Measurements from ENCODE around the gene ABCB9. TPM values are rescaled to one million over a fixed set of nuclear protein-coding genes. Genes with fewer than 3 reads are reported as not detected.
"Not testable (repeated sequence)": the region's sequence is repeated elsewhere in the genome, so short reads cannot be mapped to it uniquely, and the experiment has no call there.

Gene ABCB9
- total RNA-seq, 1 donor from 2014 or later, result 19.6 TPM

GRCh38 chr12:122920687-122921086 lies 45.6 kb downstream of the ABCB9 start:
- DNase-seq (ENCODE audit: low spot score in 2 of 2), result no peak
- H3K27me3 ChIP-seq, result no peaks in the 10 kb centered on the region
- H3K36me3 ChIP-seq, result no peaks in the 10 kb centered on the region
- H3K27ac ChIP-seq, result no peak overlapping the region
- H3K4me1 ChIP-seq, result peaks cover 6% of the 10 kb centered on the region in 2 donors
- no peak for TF ChIP-seq CTCF (IDR thresholded peaks at IDR 0.05)
- no peak overlapping the region for H3K4me3 ChIP-seq
- intact Hi-C loops (cut with DNase I), result no loop called here
- H3K9me3 ChIP-seq, result no peaks in the 10 kb centered on the region

GRCh38 chr12:122918827-122919226 lies 47.4 kb downstream of the ABCB9 start:
- Histone ChIP-seq H3K36me3 (no peaks in the 10 kb centered on the region), H3K27ac (no peak overlapping the region), H3K27me3 (no peaks in the 10 kb centered on the region), H3K9me3 (no peaks in the 10 kb centered on the region), H3K4me3 (no peak overlapping the region), H3K4me1 (peaks cover 6% of the 10 kb centered on the region in 2 donors)
- no peak for TF ChIP-seq CTCF (IDR thresholded peaks at IDR 0.05)
- intact Hi-C loops (cut with DNase I), result no loop called here
- DNase-seq (ENCODE audit: low spot score in 2 of 2), result no peak

GRCh38 chr12:122917507-122918121 lies 48.6 kb downstream of the ABCB9 start:
- H3K4me1 ChIP-seq, result peaks cover 6% of the 10 kb centered on the region in 2 donors
- no peaks in the 10 kb centered on the region for H3K27me3 ChIP-seq
- H3K36me3 ChIP-seq, result no peaks in the 10 kb centered on the region
- H3K27ac ChIP-seq, result peak overlapping the region; percentile 9 to 57
- no peaks in the 10 kb centered on the region for H3K9me3 ChIP-seq
- intact Hi-C loops (cut with DNase I), result no loop called here
- DNase-seq (ENCODE audit: low spot score in 2 of 2), result peak in 1 of 2 donors; percentile 68
- peak overlapping the region in 1 of 2 donors; percentile 4 for H3K4me3 ChIP-seq
- no peak for TF ChIP-seq CTCF (IDR thresholded peaks at IDR 0.05)

GRCh38 chr12:122909442-122910288 lies 56.6 kb downstream of the ABCB9 start:
- Histone ChIP-seq H3K4me3 (no peak overlapping the region), H3K4me1 (no peaks in the 10 kb centered on the region), H3K27me3 (no peaks in the 10 kb centered on the region), H3K9me3 (no peaks in the 10 kb centered on the region), H3K36me3 (no peaks in the 10 kb centered on the region), H3K27ac (no peak overlapping the region)
- no peak for DNase-seq (ENCODE audit: low spot score in 2 of 2)
- TF ChIP-seq CTCF (IDR thresholded peaks at IDR 0.05), result no peak
- intact Hi-C loops (cut with DNase I), result no loop called here

GRCh38 chr12:122908915-122909314 lies 57.3 kb downstream of the ABCB9 start:
- no peak for TF ChIP-seq CTCF (IDR thresholded peaks at IDR 0.05)
- no peaks in the 10 kb centered on the region for H3K9me3 ChIP-seq
- no peaks in the 10 kb centered on the region for H3K36me3 ChIP-seq
- H3K4me1 ChIP-seq, result no peaks in the 10 kb centered on the region
- H3K27ac ChIP-seq, result no peak overlapping the region
- H3K4me3 ChIP-seq, result no peak overlapping the region
- intact Hi-C loops (cut with DNase I), result no loop called here
- no peak for DNase-seq (ENCODE audit: low spot score in 2 of 2)
- H3K27me3 ChIP-seq, result no peaks in the 10 kb centered on the region

GRCh38 chr12:122905258-122905657 lies 61.0 kb downstream of the ABCB9 start:
- H3K36me3 ChIP-seq; H3K27ac ChIP-seq; DNase-seq (ENCODE audit: low spot score in 2 of 2); intact Hi-C loops (cut with DNase I); H3K9me3 ChIP-seq; H3K27me3 ChIP-seq; H3K4me1 ChIP-seq; H3K4me3 ChIP-seq: not testable (repeated sequence)
